ENCODE measurements around the gene ENOX2.

DNA sequence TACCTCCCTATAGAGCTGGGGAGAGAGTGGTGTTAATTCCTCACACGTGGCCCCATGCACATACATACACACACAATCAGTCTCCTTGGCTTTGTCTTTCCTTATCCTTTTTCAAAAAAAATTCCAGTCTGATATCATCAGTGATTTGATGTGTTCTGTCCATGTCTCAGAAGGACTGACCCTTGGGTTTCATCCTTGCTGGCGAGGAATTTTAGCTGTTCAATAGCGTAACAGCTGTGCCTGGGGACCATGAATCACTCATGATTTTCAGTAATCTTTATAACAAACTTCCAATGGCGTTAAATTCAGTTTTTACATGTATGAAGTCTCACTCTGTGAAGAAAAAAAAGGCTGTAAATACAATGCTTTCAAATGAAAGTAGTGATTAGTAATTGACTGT lies 296.6 kb downstream of the ENOX2 start:
- TF ChIP-seq EZH2 (IDR thresholded peaks at IDR 0.05) (no peak), POLR2AphosphoS5 (IDR thresholded peaks at IDR 0.05; ENCODE audit: borderline replicate concordance, low read depth, low read length) (no peak), FOXP2 (optimal IDR thresholded peaks at IDR 0.05; ENCODE audit: control extremely low read depth, extremely low read length, insufficient read depth) (no peak)

All from SK-N-MC (cell line).